ENCODE results near the gene SLC6A8. TPM values are rescaled to one million over a fixed set of nuclear protein-coding genes. Genes with fewer than 3 reads are reported as not detected.

Gene SLC6A8
- total and polyA plus RNA-seq, 2 donors (not counting 1 experiment from before 2014, with no cell fraction given), result 0.49 to 2.9 TPM

GRCh38 chrX:153638436-153639176 is 49.1 kb upstream of the SLC6A8 start:
- no peak overlapping the region for H3K4me2 ChIP-seq (replicated peaks; ENCODE audit: low read depth, low read length, poor library complexity, severe bottlenecking)
- H3K4me1 Mint-ChIP-seq, result peaks cover 15% of the 10 kb centered on the region
- no peaks in the 10 kb centered on the region for H3K79me2 ChIP-seq (ENCODE audit: control insufficient read depth, insufficient read depth, low read length)
- intact Hi-C loops (cut with micrococcal nuclease), result no loop called here
- H3K4me3 Mint-ChIP-seq, result no peak overlapping the region
- TF ChIP-seq EZH2 (IDR thresholded peaks at IDR 0.05; ENCODE audit: borderline replicate concordance, insufficient read depth, low read depth, low read length, poor library complexity, severe bottlenecking), result no peak
- TF ChIP-seq, protein P1, sequence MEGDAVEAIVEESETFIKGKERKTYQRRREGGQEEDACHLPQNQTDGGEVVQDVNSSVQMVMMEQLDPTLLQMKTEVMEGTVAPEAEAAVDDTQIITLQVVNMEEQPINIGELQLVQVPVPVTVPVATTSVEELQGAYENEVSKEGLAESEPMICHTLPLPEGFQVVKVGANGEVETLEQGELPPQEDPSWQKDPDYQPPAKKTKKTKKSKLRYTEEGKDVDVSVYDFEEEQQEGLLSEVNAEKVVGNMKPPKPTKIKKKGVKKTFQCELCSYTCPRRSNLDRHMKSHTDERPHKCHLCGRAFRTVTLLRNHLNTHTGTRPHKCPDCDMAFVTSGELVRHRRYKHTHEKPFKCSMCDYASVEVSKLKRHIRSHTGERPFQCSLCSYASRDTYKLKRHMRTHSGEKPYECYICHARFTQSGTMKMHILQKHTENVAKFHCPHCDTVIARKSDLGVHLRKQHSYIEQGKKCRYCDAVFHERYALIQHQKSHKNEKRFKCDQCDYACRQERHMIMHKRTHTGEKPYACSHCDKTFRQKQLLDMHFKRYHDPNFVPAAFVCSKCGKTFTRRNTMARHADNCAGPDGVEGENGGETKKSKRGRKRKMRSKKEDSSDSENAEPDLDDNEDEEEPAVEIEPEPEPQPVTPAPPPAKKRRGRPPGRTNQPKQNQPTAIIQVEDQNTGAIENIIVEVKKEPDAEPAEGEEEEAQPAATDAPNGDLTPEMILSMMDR (IDR thresholded peaks at IDR 0.05), result no peak
- H3K9ac ChIP-seq (ENCODE audit: low read length), result no peak overlapping the region
- peaks cover 13% of the 10 kb centered on the region for H3K27me3 Mint-ChIP-seq
- H3K4me1 ChIP-seq (ENCODE audit: control insufficient read depth in 2 of 2, insufficient read depth in 2 of 2, low read length in 2 of 2), result peaks cover 14 to 17% of the 10 kb centered on the region in 2 donors
- H3K9me3 ChIP-seq (ENCODE audit: control extremely low read depth in 1 of 3, control insufficient read depth in 2 of 3, insufficient read depth in 1 of 3, low read length in 2 of 3), result no peaks in the 10 kb centered on the region
- no peak overlapping the region for H2AFZ ChIP-seq (ENCODE audit: insufficient read depth, low read depth, low read length, poor library complexity, severe bottlenecking)
- DNase-seq, result no peak
- no peaks in the 10 kb centered on the region for H3K36me3 ChIP-seq (replicated peaks in 1 of 2; ENCODE audit: control extremely low read depth in 1 of 2, control insufficient read depth in 1 of 2, extremely low read depth in 1 of 2, insufficient read depth in 2 of 2, low read length in 1 of 2)
- no peaks in the 10 kb centered on the region for H3K9me3 Mint-ChIP-seq (ENCODE audit: insufficient read depth)
- no peak for ATAC-seq (ENCODE audit: low read depth)
- no peak overlapping the region for H3K27ac ChIP-seq (ENCODE audit: low read length in 2 of 2)
- ChIA-PET CTCF (no interaction called here), POLR2A (interaction anchor here (0.5 kb wide), 1 partner anchor 27 kb away, joined by 6 read pairs; no protein-coding TSS in a partner anchor)
- H4K20me1 ChIP-seq (ENCODE audit: control insufficient read depth, insufficient read depth, low read length, poor library complexity, severe bottlenecking), result no peaks in the 10 kb centered on the region
- no CpG with 5 or more reads among the region's 20 CpGs for WGBS (ENCODE audit: insufficient coverage)
- H3K27me3 ChIP-seq (replicated peaks in 1 of 4; ENCODE audit: control extremely low read depth in 1 of 4, control insufficient read depth in 3 of 4, insufficient read depth in 4 of 4, low read length in 3 of 4), result peaks cover 0 to 38% (median 6%) of the 10 kb centered on the region in 4 experiments
- no peak overlapping the region for H3K4me3 ChIP-seq (ENCODE audit: control extremely low read depth in 1 of 5, extremely low read depth in 1 of 5, insufficient read depth in 1 of 5, low read depth in 2 of 5, low read length in 4 of 5)
- no peak overlapping the region for H3K27ac Mint-ChIP-seq

Data from B cell (primary cell).